ENCODE results near the gene CLDN6.

The CLDN6 gene

GRCh38 chr16:3010510-3010909, 7.5 kb downstream of the CLDN6 start:
- no peak for DNase-seq

GRCh38 chr16:3009568-3010390, 8.2 kb downstream of the CLDN6 start:
- DNase-seq = no peak

GRCh38 chr16:3008690-3009037, 9.3 kb downstream of the CLDN6 start:
- DNase-seq = no peak

GRCh38 chr16:3007957-3008689, 9.9 kb downstream of the CLDN6 start:
- no peak for DNase-seq

GRCh38 chr16:3007059-3007956, 10.7 kb downstream of the CLDN6 start:
- no peak for DNase-seq

GRCh38 chr16:3004781-3005284, 13.2 kb downstream of the CLDN6 start:
- DNase-seq = no peak

GRCh38 chr16:3004319-3004718, 13.7 kb downstream of the CLDN6 start:
- DNase-seq = no peak

- DNase-seq = peak; percentile 96
Observed at GRCh38 chr16:3003582-3004270, 14.3 kb downstream of the CLDN6 start.

- no peak for DNase-seq
Observed at GRCh38 chr16:3001316-3001715, 16.7 kb downstream of the CLDN6 start.

GRCh38 chr16:3000540-3000939, 17.4 kb downstream of the CLDN6 start:
- no peak for DNase-seq

- no peak for DNase-seq
Observed at GRCh38 chr16:2999929-3000328, 18.1 kb downstream of the CLDN6 start.

GRCh38 chr16:2996298-2996697, 21.7 kb downstream of the CLDN6 start:
- no peak for DNase-seq

GRCh38 chr16:2992383-2993081, 25.5 kb downstream of the CLDN6 start:
- no peak for DNase-seq

GRCh38 chr16:2991566-2992261, 26.3 kb downstream of the CLDN6 start:
- no peak for DNase-seq

GRCh38 chr16:2990891-2991290, 27.1 kb downstream of the CLDN6 start:
- DNase-seq = no peak

GRCh38 chr16:2988590-2989099, 29.3 kb downstream of the CLDN6 start:
- DNase-seq = no peak

- DNase-seq = no peak
Observed at GRCh38 chr16:2987833-2988232, 30.1 kb downstream of the CLDN6 start.

GRCh38 chr16:2987286-2987685, 30.7 kb downstream of the CLDN6 start:
- no peak for DNase-seq

- DNase-seq = no peak
Observed at GRCh38 chr16:2986623-2987188, 31.3 kb downstream of the CLDN6 start.

GRCh38 chr16:2985893-2986355, 32.1 kb downstream of the CLDN6 start:
- DNase-seq = no peak

Data from T1000 (cell line).